CD4-positive, alpha-beta T cell treated with Interleukin-6 at 100 ng/mL for 8 hours (primary cell): Measurements from ENCODE around the gene CDKN1C.

ENCODE experiments used
- DNase-seq: peaks from one replicate; pipeline ENCODE4 v3.0.0-alpha.2; 2020; ENCODE audit warnings: mixed read lengths, low spot score

CDKN1C gene

GRCh38 chr11:2885678-2886081 is at the start of gene CDKN1C:
Gene CDKN1C (minus strand): TSS chr11:2885775. CDS start chr11:2885456, 319 bp downstream.
- DNase-seq: peak; percentile 82

GRCh38 chr11:2934611-2935239 is 49.1 kb upstream of the CDKN1C start:
- DNase-seq: no peak

- DNase-seq: no peak
Observed at GRCh38 chr11:2934021-2934550, 48.5 kb upstream of the CDKN1C start.

GRCh38 chr11:2933375-2934020 is 47.9 kb upstream of the CDKN1C start:
- peak; percentile 45 for DNase-seq

- DNase-seq: no peak
Observed at GRCh38 chr11:2932850-2933251, 47.3 kb upstream of the CDKN1C start.

GRCh38 chr11:2931771-2932738 is 46.5 kb upstream of the CDKN1C start:
- DNase-seq: no peak

- DNase-seq: no peak
Observed at GRCh38 chr11:2931420-2931746, 45.8 kb upstream of the CDKN1C start.

- DNase-seq: peak; percentile 56
Observed at GRCh38 chr11:2930704-2931419, 45.3 kb upstream of the CDKN1C start.

GRCh38 chr11:2929950-2930703 is 44.6 kb upstream of the CDKN1C start:
- peak; percentile 33 for DNase-seq

- DNase-seq: peak; percentile 21
Observed at GRCh38 chr11:2929531-2929949, 44.0 kb upstream of the CDKN1C start.

- DNase-seq: peak; percentile 57
Observed at GRCh38 chr11:2928605-2929530, 43.3 kb upstream of the CDKN1C start, which contains the start of gene PHLDA2. Gene PHLDA2 (minus strand): TSS chr11:2929420. CDS start chr11:2929364, 56 bp downstream.

GRCh38 chr11:2927851-2928604 is 42.5 kb upstream of the CDKN1C start:
- DNase-seq: no peak

- DNase-seq: no peak
Observed at GRCh38 chr11:2927121-2927800, 41.7 kb upstream of the CDKN1C start.

- no peak for DNase-seq
Observed at GRCh38 chr11:2926611-2927051, 41.1 kb upstream of the CDKN1C start.

GRCh38 chr11:2924821-2925675 is 39.5 kb upstream of the CDKN1C start:
- DNase-seq: no peak

- no peak for DNase-seq
Observed at GRCh38 chr11:2924381-2924780, 38.8 kb upstream of the CDKN1C start.
